Measurements from ENCODE around the gene LCTL.

Gene LCTL

GRCh38 chr15:66598095-66598815, 32.5 kb upstream of the LCTL start:
- DNase-seq (ENCODE audit: low spot score) = no peak
- Histone ChIP-seq H3K4me3 (no peak overlapping the region), H3K27ac (no peak overlapping the region)
- TF ChIP-seq CTCF (IDR thresholded peaks at IDR 0.05) = no peak

- Histone ChIP-seq H3K27ac (no peak overlapping the region), H3K4me3 (no peak overlapping the region)
- TF ChIP-seq CTCF (IDR thresholded peaks at IDR 0.05) = no peak
- no peak for DNase-seq (ENCODE audit: low spot score)
Observed at GRCh38 chr15:66595931-66596545, 30.2 kb upstream of the LCTL start.

- Histone ChIP-seq H3K4me3 (no peak overlapping the region), H3K27ac (no peak overlapping the region)
- DNase-seq (ENCODE audit: low spot score) = no peak
- TF ChIP-seq CTCF (IDR thresholded peaks at IDR 0.05) = no peak
Observed at GRCh38 chr15:66595332-66595731, 29.5 kb upstream of the LCTL start.

- DNase-seq (ENCODE audit: low spot score) = no peak
- no peak for TF ChIP-seq CTCF (IDR thresholded peaks at IDR 0.05)
- no peak overlapping the region for H3K4me3 ChIP-seq
- no peak overlapping the region for H3K27ac ChIP-seq
Observed at GRCh38 chr15:66594836-66595235, 29.0 kb upstream of the LCTL start.

- no peak overlapping the region for H3K4me3 ChIP-seq
- DNase-seq (ENCODE audit: low spot score) = no peak
- no peak for TF ChIP-seq CTCF (IDR thresholded peaks at IDR 0.05)
Observed at GRCh38 chr15:66594344-66594743, 28.5 kb upstream of the LCTL start.

GRCh38 chr15:66593219-66593780, 27.5 kb upstream of the LCTL start:
- no peak for DNase-seq (ENCODE audit: low spot score)
- TF ChIP-seq CTCF (IDR thresholded peaks at IDR 0.05) = no peak
- H3K4me3 ChIP-seq = no peak overlapping the region
- H3K27ac ChIP-seq = no peak overlapping the region

More at GRCh38 chr15:66594344-66594743, 28.5 kb upstream of the LCTL start:
- no peak overlapping the region for H3K27ac ChIP-seq
